ENCODE measurements around the gene TRPM4. TPM values are rescaled to one million over a fixed set of nuclear protein-coding genes. Genes with fewer than 3 reads are reported as not detected.

The TRPM4 gene
- total and polyA plus RNA-seq, 2 donors (not counting 3 experiments of a cell fraction or from before 2014, with no cell fraction given), result 17.6 to 38.9 TPM

DNA sequence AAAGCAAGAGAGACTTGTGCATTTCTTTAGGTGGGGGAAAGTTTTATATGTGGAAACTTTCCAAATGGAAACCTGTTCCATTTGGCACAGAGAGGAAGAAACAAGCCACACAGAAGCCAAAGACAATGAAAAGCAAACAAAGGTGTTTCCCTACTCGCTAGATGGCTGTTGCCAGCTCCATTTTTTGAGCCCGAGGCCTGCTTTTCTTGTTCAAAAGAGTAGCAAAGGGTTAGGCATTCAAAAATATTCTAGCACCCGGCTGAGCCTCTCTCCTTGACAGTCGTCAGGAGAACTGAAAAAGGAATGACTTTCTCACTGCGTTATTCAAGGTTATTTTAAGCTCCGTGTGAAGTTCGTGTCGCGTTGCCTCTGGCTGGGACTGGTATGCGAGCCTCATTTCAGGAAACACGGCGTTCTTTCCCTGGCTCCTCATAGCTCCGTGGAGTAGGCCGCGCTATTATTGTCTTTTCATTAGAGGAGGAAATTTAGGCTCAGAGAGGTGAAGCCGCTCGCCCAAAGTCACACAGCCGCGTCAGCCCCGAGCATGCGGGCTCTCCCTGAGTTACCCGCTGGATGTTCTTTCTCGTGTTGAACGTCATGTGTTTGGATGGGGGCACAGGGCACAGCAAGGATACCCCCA, 7.6 kb downstream of the TRPM4 start:
- no peak overlapping the region for H3K4me3 ChIP-seq (replicated peaks in 1 of 3; ENCODE audit: insufficient read depth in 1 of 3, low read depth in 1 of 3, low read length in 3 of 3)
- ChIA-PET POLR2A (interaction anchor here (0.6 kb wide), 1 partner anchor 38 kb away, joined by 3 read pairs; no protein-coding TSS in a partner anchor), CTCF (interaction anchor here (1.0 to 4.9 kb wide), 10 partner anchors 14 to 67 kb away, joined by 3 to 33 read pairs (median 6); partner anchors contain the start of gene LIN7B)
- no peaks in the 10 kb centered on the region for H4K20me1 ChIP-seq (replicated peaks; ENCODE audit: control insufficient read depth, extremely low read depth, insufficient read depth, low read length)
- no peaks in the 10 kb centered on the region for H3K9me1 ChIP-seq (replicated peaks; ENCODE audit: control insufficient read depth, extremely low read depth, insufficient read depth, low read length)
- H3K4me2 ChIP-seq (ENCODE audit: insufficient read depth, low read length), result no peak overlapping the region
- H3K4me1 ChIP-seq (ENCODE audit: control insufficient read depth, extremely low read depth, insufficient read depth, low read length), result peaks cover 12% of the 10 kb centered on the region
- H3K9ac ChIP-seq (replicated peaks; ENCODE audit: extremely low read depth, insufficient read depth, low read length), result peak overlapping the region; percentile 28
- H3K36me3 ChIP-seq (ENCODE audit: control insufficient read depth in 2 of 2, extremely low read depth in 1 of 2, insufficient read depth in 2 of 2, low read length in 2 of 2), result peaks cover 0 to 2% of the 10 kb centered on the region in 2 experiments
- TF ChIP-seq CTCF (IDR thresholded peaks at IDR 0.05; ENCODE audit: extremely low read depth in 1 of 2, insufficient read depth in 1 of 2, low read depth in 1 of 2, low read length in 2 of 2) (no peak), JUN (IDR thresholded peaks at IDR 0.05; ENCODE audit: borderline replicate concordance, insufficient read depth, insufficient read length, low read depth) (no peak), FOS (IDR thresholded peaks at IDR 0.05; ENCODE audit: borderline replicate concordance, insufficient read depth, low read length) (no peak), POLR2AphosphoS5 (IDR thresholded peaks at IDR 0.05; ENCODE audit: insufficient read depth, low read depth, low read length) (no peak)
- no peaks in the 10 kb centered on the region for H3K79me2 ChIP-seq (ENCODE audit: control insufficient read depth, insufficient read depth, low read length)
- no TSS peak for BruUV-seq (replicated peaks)
- no peaks in the 10 kb centered on the region for H3K9me3 ChIP-seq (replicated peaks; ENCODE audit: control insufficient read depth, insufficient read depth, low read length)
- no peaks in the 10 kb centered on the region for H3K27me3 ChIP-seq (ENCODE audit: control insufficient read depth in 2 of 2, insufficient read depth in 2 of 2, low read length in 2 of 2)
- peak overlapping the region; percentile 40 for H2AFZ ChIP-seq (ENCODE audit: low read depth, low read length)
- peak overlapping the region; percentile 47 for H3K27ac ChIP-seq (ENCODE audit: insufficient read depth, low read depth, low read length)
- intact Hi-C loops (cut with micrococcal nuclease), result loop anchor here (1.0 kb wide), 1 partner anchor 24 kb away; no protein-coding TSS in a partner anchor
- FAIRE-seq (peak; percentile 81), DNase-seq (ENCODE audit: low read depth, low spot score) (peak; percentile 85)
- dilution Hi-C loops (cut with MboI; ENCODE audit: extremely low pct_ligation_motif_present, low sequenced_read_pairs), result no loop called here

Data from endothelial cell of umbilical vein (primary cell).